Fibroblast of skin of left biceps (primary cell): ENCODE measurements around the gene S100A4.
"Not testable (repeated sequence)": the region's sequence is repeated elsewhere in the genome, so short reads cannot be mapped to it uniquely, and the experiment has no call there.

Experiments used
- DNase-seq, 2 experiments: peaks; one replicate each; pipeline ENCODE4 v3.0.0-alpha.2; 2013; ENCODE audit warnings: low read depth in 2 of 2

Gene S100A4

DNA sequence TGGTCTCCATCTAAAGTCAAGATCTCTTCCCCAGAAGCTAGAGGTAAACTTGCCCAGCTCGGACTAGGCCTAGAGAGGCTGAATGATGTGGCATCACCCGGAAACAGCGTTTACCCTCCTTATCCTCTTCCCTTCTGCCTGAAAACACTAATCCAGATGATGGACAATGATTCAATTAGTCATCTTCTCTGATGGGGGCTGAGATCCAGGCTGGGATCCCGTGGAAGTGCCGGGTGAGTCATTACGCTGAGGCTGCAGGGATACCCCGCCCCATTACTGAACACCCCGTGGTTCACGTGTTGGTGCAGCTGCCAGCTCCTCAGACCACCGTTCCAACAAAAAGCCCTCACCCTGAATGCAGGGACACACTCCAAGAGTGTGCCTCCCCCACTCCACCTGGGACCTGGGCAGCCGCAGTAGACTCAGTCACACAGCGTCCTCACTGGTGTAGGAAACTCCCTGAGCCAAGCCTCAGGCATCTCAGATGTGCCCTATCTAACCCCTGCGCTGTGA is 11.9 kb downstream of the S100A4 start:
- DNase-seq = peak; percentile 76 to 78

DNA sequence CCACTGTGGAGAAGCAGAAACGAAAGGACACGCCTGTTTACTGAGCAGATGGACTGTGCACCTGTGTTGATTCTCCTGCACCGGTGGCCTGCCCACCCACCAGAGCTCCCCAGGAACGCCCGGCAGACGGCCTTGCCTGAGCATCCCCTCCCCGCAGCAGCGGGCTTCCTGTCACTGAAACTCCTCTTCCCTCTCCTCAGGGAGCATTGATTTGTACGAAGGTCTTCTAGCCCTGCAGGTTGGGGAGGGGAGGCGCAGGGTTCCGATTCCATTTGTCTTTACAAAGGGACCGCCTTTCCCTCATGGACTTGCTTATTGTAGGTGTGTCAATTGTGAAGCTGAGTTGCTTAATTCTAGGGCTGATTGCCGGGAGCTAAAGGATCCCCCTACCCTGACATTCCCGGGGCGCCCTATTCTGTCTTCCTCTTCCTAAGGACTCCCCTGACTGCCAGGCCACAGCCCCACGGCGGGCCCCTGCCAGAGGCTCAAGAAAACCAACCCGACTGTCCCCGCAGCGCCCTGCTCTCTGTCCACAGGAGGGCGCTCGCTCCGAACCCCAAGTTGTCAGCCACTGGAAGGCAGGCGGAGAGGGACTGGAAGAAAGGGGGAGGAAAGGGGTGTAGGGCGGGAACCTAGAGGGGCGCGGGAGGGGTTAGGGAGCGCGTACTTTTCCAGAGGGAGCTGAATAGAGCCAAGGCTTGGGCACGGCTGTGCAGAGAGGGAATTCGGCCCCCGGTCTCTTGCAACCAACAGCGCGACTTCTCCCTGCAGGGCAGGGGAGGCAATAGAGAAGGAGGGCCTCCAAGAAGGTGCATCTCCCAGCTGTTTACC is 12.6 kb downstream of the S100A4 start:
- DNase-seq = peak; percentile 70 to 71

DNA sequence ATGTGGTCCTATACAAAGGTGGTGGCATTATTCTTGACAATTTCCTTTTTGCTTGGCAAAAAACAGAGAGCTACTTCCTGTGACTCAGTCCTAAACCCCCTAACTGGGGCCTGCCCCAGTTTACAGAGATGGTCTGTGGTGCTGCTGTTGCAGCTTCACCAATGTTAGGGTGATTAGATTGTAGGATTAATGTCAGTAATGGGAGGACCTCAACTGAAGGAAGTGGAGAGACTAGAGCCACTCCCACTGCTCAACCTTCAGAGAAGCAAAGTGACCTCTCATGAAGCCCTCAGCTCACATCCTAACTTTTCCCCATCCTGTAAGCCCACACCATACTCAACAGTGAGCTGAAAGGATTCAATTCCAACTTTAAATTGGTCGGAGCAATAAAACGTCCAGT is 13.4 kb downstream of the S100A4 start:
- DNase-seq = no peak

DNA sequence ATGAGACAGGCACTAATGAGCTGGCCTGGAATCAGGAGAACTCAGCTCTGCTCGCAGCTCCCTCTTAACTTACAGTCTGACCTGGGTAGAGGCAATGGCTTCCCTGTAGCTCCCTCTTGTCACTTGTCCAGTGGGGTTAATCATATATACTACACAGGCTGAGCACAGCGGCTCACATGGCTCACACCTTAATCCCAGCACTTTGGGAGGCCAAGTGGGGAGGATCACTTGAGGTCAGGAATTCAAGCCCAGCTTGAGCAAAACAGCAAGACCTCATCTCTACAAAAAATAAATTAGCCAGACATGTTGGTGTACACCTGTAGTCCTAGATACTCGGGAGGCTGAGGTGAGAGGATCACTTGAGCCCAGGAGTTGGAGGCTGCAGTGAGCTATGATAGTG is 14.0 kb downstream of the S100A4 start:
- DNase-seq = no peak

DNA sequence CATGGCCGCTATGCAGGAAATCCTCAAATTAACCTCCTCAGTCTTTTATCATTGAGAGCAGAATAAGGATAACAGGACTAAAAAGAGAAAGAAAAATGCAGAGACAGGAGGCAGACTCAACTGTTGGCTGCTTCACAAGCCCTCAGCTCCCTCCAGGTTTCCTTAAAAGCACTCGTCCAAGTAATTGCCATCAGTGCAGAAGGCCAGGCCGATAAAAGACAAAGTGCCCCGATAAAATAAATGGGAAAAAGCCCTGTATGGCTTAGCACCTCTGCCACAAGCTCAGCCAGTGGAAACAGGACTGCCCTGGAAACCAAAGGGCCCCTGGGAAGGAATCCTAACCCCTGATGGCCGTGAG is 17.9 kb downstream of the S100A4 start:
- DNase-seq = no peak

DNA sequence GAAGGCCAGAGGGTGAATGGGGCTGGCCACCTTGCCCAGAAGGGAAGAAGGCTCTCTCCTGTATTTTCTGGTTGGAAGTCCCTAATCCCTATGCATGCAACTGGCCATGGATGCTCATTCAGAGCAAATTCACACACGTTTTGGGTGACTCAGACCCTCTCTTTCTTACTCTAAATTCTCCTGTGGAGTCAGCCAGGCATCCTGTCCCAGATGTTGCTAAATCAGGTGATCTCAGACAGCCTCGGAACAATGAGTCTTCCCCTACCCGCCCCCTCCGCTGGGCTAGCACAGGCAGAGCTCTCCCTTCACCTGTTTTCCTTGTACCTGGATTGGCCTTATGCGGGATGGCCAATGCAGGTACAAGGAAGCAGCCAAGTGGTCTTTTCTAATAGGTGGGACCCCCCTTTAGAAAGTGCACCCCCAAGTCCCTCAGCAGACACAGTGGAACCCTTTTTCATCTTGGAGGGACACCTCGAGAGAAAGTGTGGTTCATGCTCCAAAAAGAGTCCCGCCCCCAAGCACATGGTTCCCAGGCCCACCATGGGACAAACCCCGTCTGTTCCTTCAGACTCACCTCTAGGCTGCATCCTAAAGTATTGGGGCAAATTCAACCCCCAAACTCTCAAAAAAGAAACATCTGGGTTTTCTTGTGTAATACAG is 18.5 kb downstream of the S100A4 start:
- no peak for DNase-seq

DNA sequence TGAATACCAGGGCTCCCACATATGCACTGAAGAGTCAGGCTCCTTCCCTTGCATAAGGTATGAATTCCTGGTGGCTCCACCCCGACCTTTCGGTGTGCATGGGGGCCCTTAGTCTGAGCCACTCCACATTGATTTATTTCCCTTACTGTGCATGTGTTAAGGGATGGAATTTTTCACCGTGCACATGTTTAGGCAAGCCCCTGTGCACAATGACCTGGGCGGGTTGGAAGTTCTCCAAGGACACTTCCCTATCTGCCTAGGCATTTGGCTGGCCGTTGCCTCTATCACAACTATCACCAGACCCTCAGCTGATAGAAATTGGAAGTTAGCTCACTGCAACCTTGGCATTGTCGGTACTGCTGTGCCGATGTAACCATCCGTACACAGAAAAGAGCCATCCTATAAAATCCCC is 19.5 kb downstream of the S100A4 start:
- DNase-seq = no peak

DNA sequence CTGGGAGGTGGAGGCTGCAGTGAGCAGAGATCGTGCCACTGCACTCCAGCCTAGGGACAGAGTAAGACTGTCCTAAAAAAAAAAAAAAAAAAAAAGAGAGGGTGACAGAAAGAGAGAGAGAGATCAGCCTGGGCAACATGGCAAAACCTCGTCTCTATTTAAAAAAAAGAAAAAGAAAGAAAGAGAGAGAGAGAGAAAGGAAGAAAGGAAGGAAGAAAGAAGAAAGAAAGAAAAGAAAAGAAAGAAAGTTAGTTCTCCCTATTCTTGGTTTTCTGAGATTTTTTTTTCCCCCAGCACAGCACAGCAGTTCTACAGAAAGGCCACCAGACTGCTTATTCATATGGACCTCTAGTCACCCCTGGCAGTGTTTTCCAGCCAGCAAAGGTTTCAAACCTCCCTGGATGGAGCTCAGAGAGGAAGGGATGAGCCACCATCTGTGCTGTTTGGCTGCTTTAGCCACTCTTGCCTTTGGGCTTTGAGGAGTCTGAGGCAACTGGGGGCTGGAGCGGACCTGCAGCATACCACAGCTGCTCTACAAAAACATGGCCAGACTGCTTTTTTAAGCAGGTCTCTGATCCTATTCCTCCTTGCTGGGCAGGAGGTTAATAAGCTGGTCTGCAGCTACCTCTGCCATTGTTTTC is 20.4 kb downstream of the S100A4 start:
- DNase-seq = no peak

DNA sequence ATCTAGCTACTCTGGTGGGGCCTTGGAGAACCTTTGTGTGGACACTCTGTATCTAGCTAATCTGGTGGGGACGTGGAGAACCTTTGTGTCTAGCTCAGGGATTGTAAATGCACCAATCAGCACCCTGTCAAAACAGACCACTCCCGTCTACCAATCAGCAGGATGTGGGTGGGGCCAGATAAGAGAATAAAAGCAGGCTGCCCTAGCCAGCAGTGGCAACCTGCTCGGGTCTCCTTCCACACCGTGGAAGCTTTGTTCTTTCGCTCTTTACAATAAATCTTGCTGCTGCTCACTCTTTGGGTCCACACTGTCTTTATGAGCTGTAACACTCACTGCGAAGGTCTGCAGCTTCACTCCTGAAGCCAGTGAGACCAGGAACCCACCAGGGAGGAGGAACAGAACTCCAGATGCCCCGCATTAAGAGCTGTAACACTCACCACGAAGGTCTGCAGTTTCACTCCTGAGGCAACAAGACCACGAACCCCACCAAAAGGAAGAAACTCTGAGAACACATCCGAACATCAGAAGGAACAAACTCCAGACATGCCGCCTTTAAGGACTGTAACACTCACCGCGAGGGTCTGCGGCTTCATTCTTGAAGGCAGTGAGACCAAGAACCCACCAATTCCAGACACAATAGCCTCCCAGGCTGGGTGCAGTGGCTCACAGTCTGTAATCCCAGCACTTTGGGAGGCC is 23.1 kb downstream of the S100A4 start:
- DNase-seq = not testable (repeated sequence)

DNA sequence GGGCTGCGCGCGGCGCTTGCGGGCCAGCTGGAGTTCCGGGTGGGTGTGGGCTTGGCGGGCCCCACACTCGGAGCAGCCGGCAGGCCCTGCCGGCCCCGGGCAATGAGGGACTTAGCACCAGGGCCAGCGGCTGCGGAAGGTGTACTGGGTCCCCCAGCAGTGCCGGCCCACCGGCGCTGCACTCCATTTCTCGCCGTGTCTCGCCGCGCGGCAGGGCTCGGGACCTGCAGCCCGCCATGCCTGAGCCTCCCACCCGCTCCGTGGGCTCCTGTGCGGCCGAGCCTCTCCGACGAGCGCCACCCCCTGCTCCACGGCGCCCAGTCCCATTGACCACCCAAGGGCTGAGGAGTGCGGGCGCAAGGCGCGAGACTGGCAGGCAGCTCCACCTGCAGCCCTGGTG is 23.8 kb downstream of the S100A4 start:
- not testable (repeated sequence) for DNase-seq

DNA sequence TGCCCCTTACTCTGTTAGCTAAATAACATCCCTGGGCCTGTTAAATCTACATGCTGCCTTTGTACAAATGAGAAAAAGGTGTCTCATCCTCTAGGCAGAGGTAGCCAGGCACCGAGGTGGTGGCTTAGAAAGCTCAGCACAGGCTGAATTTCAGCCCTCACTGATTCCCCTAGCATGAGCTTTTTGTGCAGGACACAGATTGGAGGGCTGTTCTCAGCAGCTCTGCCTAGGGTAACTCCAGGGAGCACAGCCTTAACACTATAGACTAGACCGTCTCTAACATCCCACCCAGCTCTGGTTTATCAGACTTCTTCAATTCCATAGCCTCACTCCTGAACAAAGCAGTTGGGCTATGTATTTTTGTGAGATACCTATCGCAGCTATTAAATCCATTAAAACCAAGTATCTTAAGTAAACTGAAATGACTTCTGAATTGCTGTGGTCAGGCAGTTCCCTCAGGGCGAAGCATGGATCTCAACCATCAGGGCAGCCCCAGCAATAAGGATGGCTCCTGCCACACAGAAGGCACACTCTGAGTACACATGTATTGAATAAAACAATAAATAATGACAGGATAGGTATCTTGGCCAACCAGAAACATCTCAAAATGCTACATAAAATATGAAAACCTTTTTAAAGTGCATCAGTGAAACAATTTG is 24.7 kb downstream of the S100A4 start:
- DNase-seq = no peak

DNA sequence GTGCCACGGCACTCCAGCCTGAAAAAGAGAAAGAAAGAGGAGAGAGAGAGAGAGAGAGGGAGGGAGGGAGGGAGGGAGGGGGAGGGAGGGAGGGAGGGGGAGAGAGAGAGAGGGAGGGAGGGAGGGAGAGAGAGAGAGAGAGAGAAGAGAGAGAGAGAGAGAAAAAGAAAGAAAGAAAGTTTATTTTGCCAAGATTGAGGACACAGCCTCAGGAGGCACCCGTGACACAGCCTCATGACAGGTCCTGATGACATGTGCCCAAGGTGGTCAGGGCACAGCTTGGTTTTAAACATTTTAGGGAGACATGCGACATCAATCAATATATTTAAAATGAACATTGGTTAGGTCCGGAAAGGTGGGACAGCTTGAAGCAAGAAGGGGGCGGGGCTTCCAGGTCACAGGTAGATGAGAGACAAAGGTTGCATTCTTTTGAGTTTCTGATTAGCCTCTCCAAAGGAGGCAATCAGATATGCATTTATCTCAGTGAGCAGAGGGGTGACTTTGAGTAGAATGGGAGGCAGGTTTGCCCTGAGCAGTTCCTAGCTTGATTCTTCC is 25.4 kb downstream of the S100A4 start:
- DNase-seq = not testable (repeated sequence)

DNA sequence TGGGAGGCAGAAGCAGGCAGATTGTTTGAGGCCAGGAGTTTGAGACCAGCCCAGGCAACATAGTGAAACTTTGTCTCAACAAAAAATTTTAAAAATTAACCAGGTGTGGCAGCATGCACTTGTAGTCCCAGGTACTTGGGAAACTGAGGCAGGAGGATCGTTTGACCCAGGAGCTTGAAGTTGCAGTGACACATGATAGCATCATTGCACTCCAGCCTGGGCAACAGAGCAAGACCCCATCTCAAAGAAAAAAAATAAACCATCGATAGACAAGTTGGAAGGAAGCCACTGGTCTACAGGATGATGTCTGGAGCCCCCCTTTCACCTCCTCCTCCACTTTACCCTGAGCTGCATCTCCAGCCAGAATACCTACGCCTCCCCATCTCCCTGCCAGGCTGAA is 26.4 kb downstream of the S100A4 start:
- DNase-seq = no peak

DNA sequence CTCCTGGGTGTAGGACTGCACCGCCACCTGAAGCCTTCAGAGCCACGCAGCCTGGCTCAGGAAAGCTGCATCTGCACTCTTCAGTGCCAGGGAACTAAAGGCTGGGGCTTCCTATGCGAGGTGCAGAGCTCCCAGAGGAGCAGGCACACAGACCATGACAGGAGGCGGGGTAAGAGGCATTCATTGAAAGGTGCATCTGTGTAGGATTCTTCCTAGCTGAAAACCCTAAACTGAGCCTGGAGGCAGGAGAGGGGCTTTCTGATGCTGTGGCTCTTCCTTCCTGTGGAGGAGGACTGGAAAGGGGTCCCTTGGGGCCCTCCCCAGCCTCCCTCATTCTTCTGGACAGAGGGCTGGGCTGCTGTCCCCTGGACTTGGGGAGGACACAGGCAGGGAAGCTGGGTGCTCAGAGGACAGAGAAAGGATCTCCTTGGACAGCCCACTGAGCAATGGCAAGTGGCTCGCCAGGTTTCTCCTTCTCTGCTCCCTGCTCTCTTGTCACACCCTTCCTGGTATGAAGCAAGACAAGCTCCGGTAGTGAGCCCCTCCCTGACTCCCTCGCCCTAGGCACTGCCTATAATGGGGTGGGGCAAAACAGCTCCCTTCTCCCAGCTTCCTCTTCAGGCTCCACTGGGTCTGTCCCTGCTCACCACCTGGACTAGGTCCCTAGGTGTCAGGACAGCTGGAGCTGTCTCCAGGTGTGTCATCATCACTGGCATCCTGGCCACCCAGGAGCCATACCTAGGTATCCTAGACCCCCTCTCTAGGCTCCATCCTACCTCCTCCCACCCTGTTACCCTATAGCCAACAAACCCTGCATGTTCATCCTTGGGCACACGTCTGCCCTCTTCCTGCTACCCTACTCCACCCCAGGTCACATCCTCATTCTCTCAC is 29.9 kb downstream of the S100A4 start:
- no peak for DNase-seq

DNA sequence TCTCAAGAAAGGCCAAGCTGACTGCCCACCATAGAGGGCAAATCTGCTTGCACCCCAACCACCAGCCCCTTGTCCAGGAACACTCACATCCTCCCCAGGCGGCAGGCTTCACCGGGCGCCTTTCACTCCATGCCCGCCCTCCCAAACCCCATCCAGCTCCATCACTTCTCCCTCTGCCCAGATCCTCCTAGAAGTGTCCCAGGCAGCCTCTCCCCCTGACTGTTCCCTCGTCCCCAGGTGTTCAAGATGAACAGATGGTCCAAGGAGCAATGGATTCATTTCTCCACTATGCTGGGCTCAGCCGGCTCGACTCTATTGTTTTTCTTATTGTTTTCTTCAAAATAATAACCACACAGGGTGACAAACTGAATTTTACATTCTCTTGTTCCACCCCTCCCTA is 31.9 kb downstream of the S100A4 start:
- DNase-seq = no peak

DNA sequence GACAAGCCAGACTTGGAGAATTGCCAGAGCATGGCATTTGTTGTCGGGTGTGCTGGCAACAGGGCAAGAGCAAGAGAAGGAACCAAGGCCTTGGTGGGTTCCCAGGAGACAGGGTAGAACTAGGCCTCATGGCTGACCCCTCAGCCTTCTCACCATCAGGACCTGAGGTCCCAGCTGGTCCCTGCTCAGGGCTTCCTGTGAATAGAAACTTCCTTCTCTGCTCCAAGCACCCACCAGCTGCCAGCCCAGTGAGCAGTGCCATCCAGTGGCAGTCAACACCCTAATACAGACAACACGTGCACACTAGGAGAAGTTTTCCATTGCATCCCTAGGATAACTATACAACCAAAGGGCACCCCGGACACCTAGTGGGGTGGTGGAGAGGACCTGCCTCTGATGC is 32.6 kb downstream of the S100A4 start:
- no peak for DNase-seq

DNA sequence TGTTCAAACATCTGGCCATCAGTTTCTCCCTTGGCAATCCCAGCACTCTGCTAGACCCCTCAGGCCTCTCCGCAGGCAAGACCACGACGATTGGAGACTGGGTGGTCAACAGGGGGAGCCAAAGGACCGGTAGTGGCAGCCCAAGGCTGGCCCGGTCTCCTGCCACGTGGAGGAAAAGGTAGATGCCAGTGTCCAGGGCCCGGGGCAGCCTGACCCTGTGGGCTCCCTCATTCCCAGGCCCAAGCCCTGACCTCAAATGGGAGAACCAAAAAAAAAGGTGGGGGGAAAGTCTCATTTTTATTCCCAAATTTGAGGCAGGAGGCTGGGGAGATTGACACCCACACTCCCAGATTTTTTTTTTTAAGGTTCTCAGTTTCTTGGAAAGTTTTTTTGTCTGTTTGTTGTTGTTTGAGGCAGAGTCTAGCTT is 34.6 kb downstream of the S100A4 start:
- DNase-seq = peak in 1 of 2 experiments; percentile 36

DNA sequence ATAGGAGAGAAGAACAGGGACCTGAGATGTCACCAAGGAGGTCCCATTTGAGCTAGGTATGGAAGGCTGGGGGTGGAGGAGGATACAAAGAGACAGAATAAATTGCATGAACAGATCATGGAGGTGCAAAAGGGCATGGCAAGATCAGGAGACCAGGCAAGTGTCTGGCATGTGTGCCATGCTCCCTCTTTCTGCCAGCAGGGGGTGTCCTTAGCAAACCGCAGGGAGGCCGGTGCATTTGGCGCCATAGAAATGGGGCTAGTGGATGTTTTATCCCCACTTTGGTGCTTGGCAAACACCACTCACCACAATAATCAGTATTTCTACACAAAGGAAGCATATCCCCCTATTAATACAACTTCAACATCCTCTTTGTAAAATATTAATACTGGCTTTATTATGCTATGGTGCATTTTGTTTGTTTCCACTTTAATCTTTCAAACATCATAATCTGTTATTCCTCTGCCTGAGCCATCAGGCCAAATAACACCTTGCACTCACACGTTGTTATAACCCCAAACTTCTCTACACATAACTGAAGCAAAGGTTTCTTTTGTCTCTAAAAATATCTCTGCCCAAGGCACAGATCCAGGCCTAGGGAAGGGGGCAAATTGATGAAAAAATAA is 35.8 kb downstream of the S100A4 start:
- DNase-seq = no peak

DNA sequence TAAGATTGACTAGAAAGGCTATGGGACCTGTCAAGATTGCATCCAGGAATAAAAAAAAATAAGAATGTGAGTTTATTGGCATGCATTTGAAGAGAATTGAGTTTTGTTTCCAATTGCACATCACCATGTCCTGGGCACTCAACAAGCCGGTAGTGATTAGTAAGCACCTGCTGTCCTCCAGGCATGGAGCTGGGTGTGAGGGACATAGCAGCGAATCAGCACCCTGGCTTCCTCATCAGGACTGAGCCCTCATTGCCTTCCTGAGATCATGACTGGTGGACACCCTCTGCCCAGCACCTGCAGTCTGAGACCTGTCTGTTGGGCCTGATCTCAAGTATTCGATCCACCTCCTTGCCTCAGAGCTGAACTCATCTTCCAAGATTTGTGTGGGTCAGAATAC is 36.6 kb downstream of the S100A4 start:
- no peak for DNase-seq
